GM23338 (cell line): Measurements from ENCODE around the gene PPDPF. TPM values are rescaled to one million over a fixed set of nuclear protein-coding genes. Genes with fewer than 3 reads are reported as not detected.

ENCODE experiments used
- ATAC-seq: fragments of 200-7000 bp; cut with Tn5 transposase; 3 replicates; pipeline ENCODE4 v1.9.1; 2020
- DNase-seq: peaks from one replicate; pipeline ENCODE4 v3.0.0-alpha.2; 2015; ENCODE audit warnings: low spot score
- H2AFZ ChIP-seq: fragments of 200-600 bp; sonication (generic); 2 replicates; pipeline ENCODE4 v1.8.0; 2016; ENCODE audit warnings: antibody characterized with exemption, mild to moderate bottlenecking, moderate library complexity
- H3F3A ChIP-seq: fragments of 200-600 bp; sonication (generic); replicated peaks from 2 replicates; pipeline ENCODE4 v1.8.0; 2017; ENCODE audit warnings: antibody characterized with exemption, mixed run types, low read depth
- H3K27ac ChIP-seq: fragments of 200-600 bp; sonication (generic); 2 replicates; pipeline ENCODE4 v1.6.1; 2016; ENCODE audit warnings: low read depth
- H3K27me3 ChIP-seq: fragments of 200-600 bp; sonication (generic); 2 replicates; pipeline ENCODE4 v1.8.0; 2016; ENCODE audit warnings: mild to moderate bottlenecking, mixed run types, moderate library complexity; ENCODE audit not compliant: insufficient read depth
- H3K36me3 ChIP-seq: fragments of 200-600 bp; sonication (generic); 2 replicates; pipeline ENCODE4 v1.8.0; 2016; ENCODE audit warnings: mild to moderate bottlenecking; ENCODE audit not compliant: insufficient read depth
- H3K4me1 ChIP-seq: fragments of 200-600 bp; sonication (generic); 2 replicates; pipeline ENCODE4 v1.8.0; 2016; ENCODE audit warnings: mild to moderate bottlenecking, moderate library complexity; ENCODE audit not compliant: insufficient read depth
- H3K4me2 ChIP-seq: fragments of 200-600 bp; sonication (generic); 2 replicates; pipeline ENCODE4 v1.7.1; 2017; ENCODE audit warnings: mixed run types
- H3K4me3 ChIP-seq: fragments of 200-600 bp; sonication (generic); 2 replicates; pipeline ENCODE4 v1.6.1; 2016; ENCODE audit warnings: mixed run types
- H3K79me2 ChIP-seq: fragments of 200-600 bp; sonication (generic); replicated peaks from 2 replicates; pipeline ENCODE4 v1.8.0; 2017; ENCODE audit warnings: mild to moderate bottlenecking; ENCODE audit not compliant: insufficient read depth
- H3K9me2 ChIP-seq: fragments of 200-600 bp; sonication (generic); 2 replicates; pipeline ENCODE4 v1.8.0; 2017; ENCODE audit not compliant: insufficient read depth
- H4K20me1 ChIP-seq: fragments of 200-600 bp; sonication (generic); replicated peaks from 2 replicates; pipeline ENCODE4 v1.8.0; 2017; ENCODE audit warnings: mild to moderate bottlenecking; ENCODE audit not compliant: insufficient read depth
- H3K27ac Mint-ChIP-seq: 2 replicates; pipeline ENCODE4 v1.8.0; 2020; ENCODE audit warnings: inconsistent platforms, mild to moderate bottlenecking, moderate library complexity, mixed read lengths
- H3K27me3 Mint-ChIP-seq: 3 replicates; pipeline ENCODE4 v1.8.0; 2022; ENCODE audit warnings: low read depth, mild to moderate bottlenecking, moderate library complexity, mixed read lengths, inconsistent platforms; ENCODE audit not compliant: insufficient read depth, poor library complexity
- H3K36me3 Mint-ChIP-seq: 3 replicates; pipeline ENCODE4 v1.8.0; 2021; ENCODE audit warnings: low read depth, mild to moderate bottlenecking, inconsistent platforms, moderate library complexity, mixed read lengths
- H3K4me1 Mint-ChIP-seq: 3 replicates; pipeline ENCODE4 v1.8.0; 2020; ENCODE audit warnings: mild to moderate bottlenecking, inconsistent platforms, mixed read lengths
- H3K4me3 Mint-ChIP-seq: 3 replicates; pipeline ENCODE4 v1.8.0; 2021; ENCODE audit warnings: moderate library complexity, mild to moderate bottlenecking, inconsistent platforms, mixed read lengths
- H3K9me3 Mint-ChIP-seq: 3 replicates; pipeline ENCODE4 v1.8.0; 2020; ENCODE audit warnings: moderate library complexity, mild to moderate bottlenecking, inconsistent platforms, mixed read lengths
- CTCF ChIP-seq, 2 experiments: fragments of 200-600 bp in 1 of 2; sonication (generic) in 1 of 2; conservative IDR thresholded peaks; 2 replicates each; pipeline versions ENCODE4 v1.5.1 to v1.6.1; 2016 to 2017; ENCODE audit warnings: antibody characterized with exemption in 2 of 2, low read depth in 2 of 2, mild to moderate bottlenecking in 2 of 2, moderate library complexity in 1 of 2
- ETS1 ChIP-seq: IDR thresholded peaks from 2 replicates; pipeline ENCODE4 v1.6.1; 2016; ENCODE audit warnings: antibody characterized with exemption
- EZH2 ChIP-seq: fragments of 200-600 bp; sonication (generic); IDR thresholded peaks from one replicate; pipeline ENCODE4 v1.8.0; 2017; ENCODE audit warnings: antibody characterized with exemption, mild to moderate bottlenecking, low read depth; ENCODE audit not compliant: unreplicated experiment
- JUNB ChIP-seq: IDR thresholded peaks from one replicate; pipeline ENCODE4 v1.6.1; 2016; ENCODE audit warnings: antibody characterized with exemption; ENCODE audit not compliant: unreplicated experiment
- NANOG ChIP-seq: IDR thresholded peaks from 2 replicates; pipeline ENCODE4 v1.6.1; 2016; ENCODE audit warnings: antibody characterized with exemption, borderline replicate concordance
- POLR2AphosphoS5 ChIP-seq: IDR thresholded peaks from 2 replicates; pipeline ENCODE4 v1.6.1; 2016; ENCODE audit warnings: antibody characterized with exemption, low read depth
- STAT1 ChIP-seq: IDR thresholded peaks from one replicate; pipeline ENCODE4 v1.6.1; 2016; ENCODE audit warnings: antibody characterized with exemption; ENCODE audit not compliant: unreplicated experiment
- ZNF331 ChIP-seq: fragments of 250-450 bp; sonication (Bioruptor Pico); IDR thresholded peaks from 2 replicates; pipeline ENCODE4 v1.5.0; 2020; ENCODE audit warnings: low read depth, mild to moderate bottlenecking, moderate library complexity
- ZNF462 ChIP-seq: fragments of 250-450 bp; sonication (Bioruptor Pico); IDR thresholded peaks from 2 replicates; pipeline ENCODE4 v1.5.0; 2020; ENCODE audit warnings: mild to moderate bottlenecking, moderate library complexity
- polyA plus RNA-seq: library from polyadenylated mRNA; unstranded; fragments of >200 nt; fragmentation: Nextera tagmentation; extraction: Ambion mirVana; gene quantifications from 2 replicates; pipeline ENCODE4 v1.2.1, GENCODE V29; 2016
- total RNA-seq: library from RNA; depleted of rRNA; stranded (reverse); fragments of >200 nt; shearing (Covaris generic); gene quantifications from 2 replicates; pipeline ENCODE4 v1.2.3, GENCODE V29; 2014

Gene PPDPF
- total and polyA plus RNA-seq, 2 experiments from 2014 or later: 83.9 to 141 TPM

- no peaks in the 10 kb centered on the region; the same call in 2 of the 3 replicates for H3K9me3 Mint-ChIP-seq
- Histone ChIP-seq H3K4me2 (no peak overlapping the region), H3K36me3 (no peaks in the 10 kb centered on the region), H4K20me1 (no peaks in the 10 kb centered on the region), H3F3A (no peaks in the 10 kb centered on the region), H2AFZ (no peak overlapping the region), H3K4me1 (0 out of 2 replicates have a peak, but pooled peaks cover 5% of the 10 kb centered on the region), H3K9me2 (no peaks in the 10 kb centered on the region), H3K79me2 (no peaks in the 10 kb centered on the region), H3K27me3 (no peaks in the 10 kb centered on the region), H3K27ac (no peak overlapping the region), H3K4me3 (no peak overlapping the region)
- no peak for TF ChIP-seq ETS1
- TF ChIP-seq ZNF462 (CRISPR knock-in tag): no peak
- no peak for TF ChIP-seq CTCF (conservative IDR thresholded peaks at IDR 0.05; ENCODE audit: low read depth in 2 of 2)
- TF ChIP-seq JUNB: no peak
- TF ChIP-seq ZNF331: no peak
- no peak for TF ChIP-seq EZH2
- TF ChIP-seq POLR2AphosphoS5: no peak
- TF ChIP-seq STAT1: no peak
- no peak for TF ChIP-seq NANOG
- peaks cover 11% of the 10 kb centered on the region; the same call in 2 of the 3 replicates for H3K4me1 Mint-ChIP-seq
- ATAC-seq (no peak), DNase-seq (no peak)
- peaks cover 4% of the 10 kb centered on the region; the same call in 1 of the 3 replicates for H3K36me3 Mint-ChIP-seq
- no peak overlapping the region for H3K27ac Mint-ChIP-seq
- H3K27me3 Mint-ChIP-seq: peaks cover 15% of the 10 kb centered on the region
- no peak overlapping the region for H3K4me3 Mint-ChIP-seq
Measured at GRCh38 chr20:63544241-63544957, 23.8 kb downstream of the PPDPF start.
